ENCODE data around the gene TRIO. TPM values are rescaled to one million over a fixed set of nuclear protein-coding genes. Genes with fewer than 3 reads are reported as not detected.

The TRIO gene
- total RNA-seq, 1 experiment from 2014 or later: 144 TPM

DNA sequence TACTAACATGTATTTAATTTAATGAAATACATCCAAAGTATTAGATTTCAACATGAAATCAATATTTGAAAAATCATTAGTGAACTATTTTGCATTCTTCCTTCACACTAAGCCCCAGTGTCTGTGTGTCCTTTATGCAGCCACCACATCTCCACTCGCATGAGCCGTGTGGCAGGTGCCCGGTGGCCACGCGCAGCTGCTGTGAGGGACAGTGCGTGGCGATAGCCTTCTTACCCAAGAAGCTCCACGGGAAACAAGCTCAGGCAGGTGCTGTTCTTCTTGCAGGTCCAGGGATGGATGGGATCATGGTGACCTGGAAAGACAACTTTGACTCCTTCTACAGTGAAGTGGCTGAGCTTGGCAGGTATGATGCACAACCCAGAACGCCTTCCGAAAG lies 359.1 kb downstream of the TRIO start:
- no peak for DNase-seq (ENCODE audit: low read depth)

DNA sequence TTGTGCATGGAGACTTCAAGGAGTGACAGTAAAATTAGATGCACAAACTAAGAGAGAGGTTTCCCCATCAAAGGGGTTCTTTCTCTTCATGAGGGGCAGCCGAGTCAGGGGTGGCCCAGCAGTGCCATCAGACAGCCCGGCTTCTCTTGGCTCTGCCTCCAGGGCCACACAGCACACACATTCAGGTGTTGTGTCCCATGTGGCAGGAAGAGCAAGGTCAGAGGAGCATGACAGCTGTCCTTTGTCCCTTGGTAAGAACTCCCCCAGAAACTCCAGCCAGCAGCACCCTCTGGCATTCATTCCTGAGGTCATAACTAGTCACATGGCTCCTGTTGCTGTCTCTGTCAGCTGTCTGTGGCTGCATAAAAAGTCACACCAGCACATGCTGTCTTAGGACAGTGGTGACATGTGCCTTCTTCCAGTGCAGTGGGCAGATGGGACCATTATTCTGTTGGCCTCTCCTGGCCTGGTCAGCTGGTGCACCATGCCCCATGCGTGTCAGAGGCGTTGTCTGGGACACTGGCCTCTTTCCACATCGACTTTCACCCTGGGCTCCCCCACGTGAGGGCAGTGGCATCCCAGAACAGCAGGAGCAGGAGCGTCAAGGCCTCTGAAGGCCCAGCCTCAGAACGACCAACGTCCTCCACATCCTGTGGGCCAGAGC lies 360.0 kb downstream of the TRIO start:
- DNase-seq (ENCODE audit: low read depth): no peak

DNA sequence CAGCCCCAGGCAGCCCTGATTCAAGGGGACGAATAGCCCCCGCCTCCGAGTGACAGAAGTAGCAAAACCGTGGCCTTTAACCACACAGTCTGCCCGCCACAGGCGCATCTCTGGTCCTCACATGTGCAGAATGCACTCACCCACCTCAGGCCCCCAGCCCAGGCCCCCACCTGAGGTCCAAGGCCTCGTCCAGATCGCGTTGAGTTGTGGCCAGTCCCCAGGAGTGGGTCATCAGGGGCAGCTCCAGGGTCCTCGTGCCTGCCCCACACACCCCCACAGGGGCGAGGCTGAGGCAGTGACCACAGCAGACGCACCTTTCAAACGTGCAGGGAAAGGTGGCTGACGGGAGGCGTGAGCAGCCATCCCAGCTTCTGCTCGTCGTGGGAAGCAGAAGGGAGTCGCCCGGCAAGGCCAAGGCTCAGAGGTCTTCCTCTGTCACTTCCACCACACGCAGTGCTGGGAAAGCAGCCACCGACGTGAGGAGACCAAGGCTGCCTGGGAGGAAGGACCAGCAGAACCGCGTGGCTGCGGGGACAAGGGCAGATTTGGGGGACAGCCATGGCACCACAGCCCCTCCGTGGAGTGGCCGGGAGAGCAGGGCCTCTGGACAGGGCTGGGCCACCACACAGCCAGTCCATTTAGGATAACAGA lies 360.7 kb downstream of the TRIO start:
- DNase-seq (ENCODE audit: low read depth): no peak

DNA sequence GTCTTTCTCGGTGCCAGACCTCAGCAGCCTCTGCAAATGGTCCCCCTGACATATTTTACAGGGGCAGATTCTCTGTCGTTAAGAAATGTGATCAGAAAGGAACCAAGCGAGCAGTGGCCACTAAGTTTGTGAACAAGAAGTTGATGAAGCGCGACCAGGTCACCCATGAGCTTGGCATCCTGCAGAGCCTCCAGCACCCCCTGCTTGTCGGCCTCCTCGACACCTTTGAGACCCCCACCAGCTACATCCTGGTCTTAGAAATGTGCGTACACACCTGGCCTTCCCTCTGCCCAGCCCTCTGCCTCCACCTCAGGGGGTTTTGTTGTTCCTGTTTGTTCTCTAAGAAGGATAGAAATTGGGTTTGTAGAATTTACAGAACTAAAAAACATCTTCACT lies 361.2 kb downstream of the TRIO start:
- DNase-seq (ENCODE audit: low read depth): no peak

DNA sequence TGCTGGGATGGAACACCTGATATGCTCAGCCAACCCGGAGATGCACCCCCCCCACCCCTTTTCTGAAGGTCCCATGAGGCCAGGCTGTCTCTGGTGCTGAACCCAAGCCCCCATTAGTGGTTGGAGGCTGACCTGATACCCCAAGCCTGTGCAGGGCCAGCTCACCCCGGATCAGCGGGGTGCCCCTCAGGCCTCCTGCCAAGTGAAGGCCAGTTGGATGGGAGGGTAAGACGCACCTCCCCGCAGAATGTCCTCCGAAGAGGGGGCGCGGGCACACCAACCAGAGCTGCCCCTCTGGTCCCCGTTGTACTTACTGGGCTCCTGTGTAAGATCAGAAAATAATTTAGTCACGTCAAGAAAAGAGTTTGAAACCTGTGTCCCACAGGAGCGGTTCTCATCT lies 361.7 kb downstream of the TRIO start:
- no peak for DNase-seq (ENCODE audit: low read depth)

DNA sequence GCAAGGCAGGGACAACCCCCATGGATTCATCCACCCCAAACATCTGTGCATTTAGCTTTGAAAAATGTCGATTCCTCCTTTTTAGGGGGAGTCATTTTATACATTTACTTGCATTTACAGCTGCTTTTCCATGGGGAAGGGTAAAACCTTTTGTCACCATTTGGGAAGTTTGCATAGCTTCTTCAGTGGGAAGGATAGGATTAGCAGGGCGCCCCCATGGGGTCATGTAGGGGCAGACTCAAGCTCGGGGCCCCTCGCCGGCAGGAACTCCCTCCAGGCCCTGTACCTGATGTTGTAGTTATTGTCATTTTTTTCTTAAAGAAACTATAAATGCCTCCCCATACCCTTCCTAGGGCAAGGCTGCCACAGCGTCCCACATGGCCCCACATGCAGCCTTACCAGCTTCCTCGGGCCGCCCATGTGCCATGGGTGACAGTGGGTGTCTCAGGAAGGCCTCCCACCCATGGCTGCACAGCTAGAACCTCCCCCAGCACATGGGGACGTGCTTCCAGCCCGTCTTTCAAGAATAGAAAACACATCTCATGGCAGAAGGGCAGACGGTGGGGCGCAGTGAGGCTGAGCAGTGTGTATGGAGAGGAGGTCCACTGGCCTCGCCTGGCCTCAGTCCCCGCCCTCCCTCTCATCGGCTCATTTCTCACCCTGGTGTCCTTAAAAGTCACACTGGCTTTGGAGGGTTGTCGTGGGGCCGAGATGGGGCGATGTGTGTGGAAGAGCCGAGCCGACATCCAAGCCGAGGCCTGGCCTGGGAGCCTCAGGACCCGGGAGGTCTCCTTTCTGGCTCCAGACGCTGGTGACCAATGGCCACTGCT lies 362.4 kb downstream of the TRIO start:
- DNase-seq (ENCODE audit: low read depth): no peak

DNA sequence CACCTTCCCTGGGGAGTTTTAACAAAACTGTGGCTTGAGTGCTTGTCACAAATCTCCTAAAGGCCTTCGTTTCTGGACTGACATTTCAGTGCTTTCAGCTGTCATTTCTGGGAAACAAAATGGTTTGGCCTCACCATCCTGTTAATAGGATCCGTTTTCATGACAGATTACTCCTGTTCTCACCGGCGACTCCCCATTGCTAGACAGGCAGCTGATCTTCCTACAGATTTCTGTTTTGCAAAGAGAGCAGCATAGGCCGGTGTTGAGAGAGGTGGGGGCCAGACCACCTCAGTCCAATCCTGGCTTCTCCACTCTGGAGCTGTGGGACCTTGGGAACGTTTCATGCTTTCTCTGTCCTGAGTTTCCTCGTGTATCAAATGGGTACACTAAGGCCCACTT lies 363.0 kb downstream of the TRIO start:
- no peak for DNase-seq (ENCODE audit: low read depth)

DNA sequence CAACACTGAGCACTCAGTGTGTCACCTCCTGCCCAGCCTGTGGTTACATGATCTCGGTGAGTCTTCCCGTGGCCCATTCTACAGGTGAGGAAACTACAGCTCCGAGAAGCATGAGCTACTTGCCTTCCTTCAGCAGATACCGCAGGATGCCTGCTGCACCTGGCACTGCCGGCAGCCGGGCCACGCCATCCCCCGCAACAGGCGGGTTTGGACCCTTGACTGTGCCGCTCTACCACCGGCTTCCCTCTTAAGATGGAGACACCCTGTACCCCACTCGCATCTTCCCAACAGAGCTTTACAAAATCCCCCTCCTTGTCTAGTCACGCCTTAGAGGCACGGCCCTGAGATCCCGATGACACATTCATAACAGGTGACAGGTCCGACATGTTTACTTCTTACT lies 363.5 kb downstream of the TRIO start:
- DNase-seq (ENCODE audit: low read depth): no peak

DNA sequence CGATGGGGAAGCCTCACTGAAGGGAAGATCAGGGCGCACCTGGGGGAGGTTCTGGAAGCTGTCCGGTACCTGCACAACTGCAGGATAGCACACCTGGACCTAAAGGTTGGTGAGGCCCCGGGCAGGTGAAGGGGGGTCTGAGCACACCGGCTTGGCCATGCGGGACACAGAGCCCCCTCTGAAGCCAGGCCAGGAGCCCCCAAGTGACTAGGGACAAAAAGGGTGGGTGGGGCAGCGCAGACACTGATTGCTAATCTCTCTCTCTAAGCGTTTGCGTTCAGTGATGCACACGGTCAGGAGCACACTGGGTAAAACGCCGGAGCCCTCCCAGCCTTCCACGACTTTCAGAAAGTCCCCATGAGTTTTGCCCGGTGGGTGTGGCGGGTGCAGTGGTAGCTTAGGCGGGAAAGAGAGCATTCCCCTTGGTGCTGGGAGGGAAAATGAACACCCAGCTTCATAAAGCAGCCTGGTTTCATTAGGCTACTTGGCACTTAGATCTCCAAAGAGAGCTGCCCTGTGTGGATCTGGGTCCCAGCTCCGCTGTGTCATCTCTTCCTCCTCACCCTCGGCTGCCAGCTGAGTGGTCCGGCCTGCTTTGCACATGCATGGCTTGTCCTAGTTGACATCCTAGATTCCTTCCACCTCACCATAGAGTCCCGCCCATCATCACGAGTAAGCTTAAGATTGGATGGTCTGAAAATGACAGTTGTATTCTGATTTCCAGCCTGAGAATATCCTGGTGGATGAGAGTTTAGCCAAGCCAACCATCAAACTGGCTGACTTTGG lies 364.2 kb downstream of the TRIO start:
- DNase-seq (ENCODE audit: low read depth): no peak

DNA sequence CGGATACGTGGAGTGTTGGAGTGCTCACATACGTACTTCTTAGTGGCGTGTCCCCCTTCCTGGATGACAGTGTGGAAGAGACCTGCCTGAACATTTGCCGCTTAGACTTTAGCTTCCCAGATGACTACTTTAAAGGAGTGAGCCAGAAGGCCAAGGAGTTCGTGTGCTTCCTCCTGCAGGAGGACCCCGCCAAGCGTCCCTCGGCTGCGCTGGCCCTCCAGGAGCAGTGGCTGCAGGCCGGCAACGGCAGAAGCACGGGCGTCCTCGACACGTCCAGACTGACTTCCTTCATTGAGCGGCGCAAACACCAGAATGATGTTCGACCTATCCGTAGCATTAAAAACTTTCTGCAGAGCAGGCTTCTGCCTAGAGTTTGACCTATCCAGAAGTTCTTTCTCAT lies 364.9 kb downstream of the TRIO start:
- DNase-seq (ENCODE audit: low read depth): no peak

DNA sequence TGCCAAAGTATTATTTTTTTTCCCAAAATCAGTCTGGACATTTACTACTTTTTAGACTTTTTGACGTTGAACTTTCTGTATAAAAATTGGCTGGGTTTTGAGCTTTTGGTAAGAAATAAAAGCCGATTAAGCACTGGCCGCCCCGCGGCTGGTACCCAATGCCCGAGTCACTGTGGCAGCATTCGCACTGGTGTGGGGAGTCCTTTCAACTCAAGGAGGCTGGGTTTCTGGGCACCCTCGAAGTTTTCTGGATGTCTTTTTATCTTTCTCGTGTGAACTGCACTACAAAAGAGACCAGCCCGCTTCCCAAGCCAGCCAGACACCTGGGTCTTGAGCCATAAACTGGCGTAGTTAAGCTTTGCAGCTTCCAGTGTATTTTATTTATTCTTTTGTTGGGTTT lies 366.4 kb downstream of the TRIO start:
- DNase-seq (ENCODE audit: low read depth): no peak

DNA sequence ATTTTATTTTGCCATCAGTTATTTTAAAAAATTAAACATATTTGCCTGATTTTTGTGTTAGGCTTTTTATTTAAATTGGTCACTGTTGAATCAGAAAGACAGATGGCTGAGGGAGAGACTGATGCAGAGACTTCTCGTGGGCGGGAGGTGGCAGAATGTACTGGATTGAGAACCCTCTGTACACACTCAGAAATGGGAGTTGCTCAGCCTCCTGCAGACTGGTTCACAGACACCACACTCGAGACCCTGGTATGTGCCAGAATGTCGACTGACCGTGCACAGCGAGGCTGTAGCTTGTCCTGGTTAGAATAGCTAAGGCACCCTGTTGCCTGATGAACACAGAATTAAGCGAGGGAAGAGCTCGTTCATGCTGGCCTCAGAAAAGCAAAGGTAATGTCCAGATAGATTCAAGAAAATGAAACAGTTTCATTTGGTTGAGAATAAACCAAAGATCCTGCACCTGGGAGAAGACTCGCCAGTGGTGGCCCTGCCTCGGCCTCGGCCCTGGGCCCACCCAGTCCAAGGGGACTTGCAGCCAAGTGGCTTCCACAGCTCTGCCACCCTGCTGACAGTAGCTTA lies 367.1 kb downstream of the TRIO start:
- DNase-seq (ENCODE audit: low read depth): no peak

DNA sequence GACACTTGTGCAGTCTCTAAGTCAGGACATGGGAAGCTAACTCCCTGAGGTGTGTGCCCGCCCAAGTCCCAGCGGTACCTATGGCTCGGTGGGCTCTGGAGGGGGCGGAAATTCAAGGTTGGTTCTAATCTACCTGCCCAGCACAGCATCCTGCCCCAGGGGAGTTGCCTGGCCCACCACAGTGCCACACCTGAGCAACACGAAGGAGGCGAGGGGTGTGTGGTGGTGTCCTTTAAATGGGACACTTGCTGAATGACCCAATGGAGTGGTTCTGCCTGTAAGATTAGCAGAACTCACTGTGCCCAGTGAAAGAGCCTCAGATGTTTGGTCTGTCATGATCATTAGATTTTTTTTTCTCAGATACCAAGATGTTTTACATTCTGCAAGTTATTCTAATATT lies 367.7 kb downstream of the TRIO start:
- no peak for DNase-seq (ENCODE audit: low read depth)

DNA sequence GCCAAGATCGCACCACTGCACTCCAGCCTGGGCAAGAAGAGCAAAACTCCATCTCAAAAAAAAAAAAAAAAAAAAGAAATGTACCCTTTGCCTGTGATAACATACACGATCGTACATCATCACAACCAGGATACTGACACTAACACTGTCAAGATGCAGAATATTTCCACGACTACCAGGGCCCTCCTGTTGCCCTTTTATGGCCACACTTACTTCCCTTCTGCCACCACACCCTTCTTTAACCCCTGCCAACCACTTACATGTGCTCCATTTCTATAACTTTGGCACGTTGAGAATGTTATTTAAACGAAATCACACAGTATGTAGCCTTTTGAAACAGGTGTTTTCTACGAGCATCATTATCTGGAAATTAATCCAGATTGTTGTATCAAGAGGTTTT lies 369.4 kb downstream of the TRIO start:
- DNase-seq (ENCODE audit: low read depth): no peak

DNA sequence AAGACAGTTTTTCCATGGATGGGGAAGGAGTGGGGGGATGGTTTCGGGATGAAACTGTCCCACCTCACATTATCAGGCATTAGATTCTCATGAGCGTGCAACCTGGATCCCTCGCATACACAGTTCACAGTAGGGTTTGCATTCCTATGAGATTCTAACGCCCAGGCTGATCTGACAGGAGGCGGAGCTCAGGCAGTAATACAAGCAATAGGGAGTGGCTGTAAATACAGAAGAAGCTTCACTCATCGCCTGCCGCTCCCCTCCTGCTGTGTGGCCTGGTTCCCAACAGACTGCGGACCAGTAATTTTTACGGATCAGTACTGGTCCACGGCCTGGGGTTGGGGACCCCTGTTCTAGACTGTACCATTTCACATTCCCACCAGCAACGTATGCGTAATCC lies 370.1 kb downstream of the TRIO start:
- DNase-seq (ENCODE audit: low read depth): no peak

DNA sequence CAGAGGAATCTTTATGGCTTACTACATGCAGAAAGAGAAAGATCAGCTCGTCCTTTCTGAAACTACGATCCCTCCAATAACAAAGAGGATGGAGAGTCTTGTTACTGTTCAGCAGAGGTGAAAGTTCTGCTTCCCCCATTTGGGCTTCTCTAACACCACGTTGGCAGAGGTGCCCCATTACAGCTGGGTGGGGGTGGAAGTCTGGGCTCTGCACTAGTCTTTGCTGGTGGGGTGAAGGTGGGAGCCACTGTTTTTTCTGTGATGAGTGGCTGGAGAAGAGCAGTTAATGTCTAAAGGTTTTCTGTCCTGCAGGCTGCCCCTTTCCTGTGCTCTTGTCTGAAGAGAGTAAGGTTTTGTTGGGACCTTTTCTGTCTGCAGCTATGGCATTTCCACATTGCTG lies 373.8 kb downstream of the TRIO start:
- DNase-seq (ENCODE audit: low read depth): no peak

DNA sequence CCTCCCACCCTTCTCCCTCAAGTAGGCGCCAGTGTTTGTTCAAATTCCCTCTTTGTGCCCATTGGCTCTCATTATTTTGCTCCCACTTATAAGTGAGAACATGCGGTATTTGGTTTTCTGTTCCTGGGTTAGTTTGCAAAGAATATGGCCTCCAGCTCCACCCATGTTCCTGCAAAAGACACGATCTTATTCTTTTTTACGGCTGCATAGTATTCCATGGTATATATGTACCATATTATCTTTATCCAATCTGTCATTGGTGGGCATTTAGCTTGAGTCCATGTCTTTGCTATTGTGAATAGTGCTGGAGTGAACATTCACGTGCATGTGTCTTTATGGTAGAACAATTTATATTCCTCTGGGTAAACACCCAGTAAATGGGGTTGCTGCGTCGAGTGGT lies 375.5 kb downstream of the TRIO start:
- no peak for DNase-seq (ENCODE audit: low read depth)

DNA sequence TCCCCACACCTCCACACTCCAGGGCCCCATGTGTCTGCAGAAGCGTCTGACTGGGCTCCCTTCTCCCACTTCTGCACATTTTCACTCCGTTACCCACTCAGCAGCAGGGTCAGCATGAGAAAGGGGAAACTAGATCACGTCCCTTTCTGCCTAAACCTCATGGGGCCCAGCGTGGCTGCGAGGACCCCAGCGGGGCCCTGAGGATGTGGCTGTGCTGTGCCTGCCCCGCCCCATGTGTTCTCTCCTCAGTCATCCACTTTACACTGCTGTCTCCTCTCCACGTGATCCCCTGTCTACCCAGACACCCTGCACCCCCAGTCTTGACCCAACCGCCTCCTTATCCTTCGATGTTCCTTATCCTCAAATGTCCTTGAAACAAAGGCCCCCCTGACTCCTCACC lies 378.6 kb downstream of the TRIO start:
- DNase-seq (ENCODE audit: low read depth): no peak

DNA sequence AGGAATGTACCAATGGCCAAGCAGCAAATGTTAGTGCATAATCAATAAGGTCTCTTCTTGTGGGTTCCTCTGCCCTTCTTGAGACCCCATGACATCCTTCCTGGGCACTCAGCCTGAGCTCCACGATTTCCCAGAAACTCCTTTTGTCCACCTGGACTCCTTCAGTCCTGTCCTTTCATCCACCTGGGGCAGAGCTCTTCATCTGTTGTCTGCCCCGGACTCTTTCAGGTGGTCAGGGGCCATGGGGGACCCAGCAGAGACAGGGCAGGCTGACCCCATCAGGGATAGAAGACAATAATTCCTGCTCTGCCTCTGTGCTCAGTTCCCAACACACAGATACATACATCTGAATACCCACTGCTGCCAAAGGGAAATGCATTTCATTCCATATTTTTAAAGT lies 379.6 kb downstream of the TRIO start:
- no peak for DNase-seq (ENCODE audit: low read depth)

DNA sequence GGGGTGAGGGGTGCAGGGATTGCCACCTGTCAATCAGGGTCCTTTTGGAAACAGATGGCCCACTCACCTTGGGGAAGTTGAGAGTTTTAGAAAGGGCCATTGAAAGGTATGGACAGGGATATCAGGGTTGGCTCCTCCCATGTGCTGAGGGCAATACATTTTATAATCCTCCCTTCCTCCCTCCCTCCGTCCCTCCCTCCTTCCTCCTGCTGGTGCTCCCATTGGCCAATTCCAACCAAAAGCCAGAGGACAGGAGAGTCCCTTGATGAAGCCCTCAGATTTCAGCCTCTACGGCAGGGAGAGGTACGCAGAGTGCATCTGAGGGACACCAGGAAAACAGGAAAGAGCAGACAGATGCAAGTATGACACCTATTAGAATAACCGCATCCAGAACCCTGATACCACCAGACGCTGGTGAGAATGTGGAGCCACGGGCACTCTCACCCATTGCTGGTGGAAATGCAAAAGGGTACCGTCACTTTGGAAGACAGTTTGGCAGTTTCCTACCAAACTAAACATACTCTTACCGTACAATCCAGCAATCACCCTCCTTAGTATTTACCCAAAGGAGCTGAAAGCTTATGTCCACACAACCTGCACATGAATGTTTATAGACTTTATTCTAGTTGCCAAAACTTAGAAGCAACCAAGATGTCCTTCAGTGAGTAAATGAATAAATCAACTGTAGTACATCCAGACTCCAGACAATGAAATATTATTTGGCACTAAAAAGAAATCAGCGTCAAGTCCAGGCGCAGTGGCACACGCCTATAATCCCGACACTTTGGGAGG lies 380.3 kb downstream of the TRIO start:
- no peak for DNase-seq (ENCODE audit: low read depth)

DNA sequence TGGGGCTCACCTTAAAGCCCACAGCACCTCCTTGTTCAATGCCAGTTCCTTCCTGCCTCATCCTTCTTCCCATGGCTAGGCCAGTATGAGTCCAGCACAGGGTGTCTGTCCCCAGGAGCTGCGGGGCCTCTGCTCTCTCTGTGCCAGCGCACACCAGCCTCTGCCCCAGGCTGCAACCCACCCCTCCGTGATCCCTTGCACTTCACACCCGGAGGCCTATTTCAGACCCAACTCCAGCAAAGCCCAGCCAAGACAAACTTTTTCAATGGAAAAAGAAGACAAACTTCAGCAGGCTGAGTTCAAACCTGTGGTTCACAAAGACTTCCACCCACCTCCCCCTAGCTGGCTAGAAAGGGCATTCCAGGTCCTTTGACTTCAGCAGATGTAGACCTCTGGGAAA lies 382.3 kb downstream of the TRIO start:
- DNase-seq (ENCODE audit: low read depth): no peak
